Occipital lobe (tissue), 2 donors: ENCODE measurements around the gene CPLX3. TPM values are rescaled to one million over a fixed set of nuclear protein-coding genes. Genes with fewer than 3 reads are reported as not detected.

Source experiments
- DNase-seq: peaks from one replicate; lab custom pipeline; 2025; lab: John Stamatoyannopoulos, UW
- total RNA-seq: library from RNA; depleted of rRNA; stranded (reverse); fragments of >200 nt; gene quantifications from one replicate; pipeline ENCODE4 v1.2.3, GENCODE V29; 2014

Gene CPLX3
- total RNA-seq, 1 donor from 2014 or later = 1.6 TPM

- DNase-seq = no peak
Measured at GRCh38 chr15:74843891-74844299, 17.5 kb downstream of the CPLX3 start.

GRCh38 chr15:74844319-74845207 lies 18.1 kb downstream of the CPLX3 start:
- no peak for DNase-seq

- DNase-seq = no peak
Measured at GRCh38 chr15:74845208-74845568, 18.8 kb downstream of the CPLX3 start.

GRCh38 chr15:74845581-74845980 lies 19.2 kb downstream of the CPLX3 start:
- DNase-seq = no peak

GRCh38 chr15:74847432-74847831 lies 21.0 kb downstream of the CPLX3 start:
- no peak for DNase-seq

- no peak for DNase-seq
Measured at GRCh38 chr15:74850393-74850792, 24.0 kb downstream of the CPLX3 start.

- DNase-seq = no peak
Measured at GRCh38 chr15:74851960-74852359, 25.5 kb downstream of the CPLX3 start.

GRCh38 chr15:74854453-74855022 lies 28.1 kb downstream of the CPLX3 start:
- no peak for DNase-seq

GRCh38 chr15:74855857-74856256 lies 29.4 kb downstream of the CPLX3 start:
- no peak for DNase-seq

GRCh38 chr15:74856537-74856936 lies 30.1 kb downstream of the CPLX3 start:
- DNase-seq = no peak

GRCh38 chr15:74857082-74857655 lies 30.7 kb downstream of the CPLX3 start:
- DNase-seq = no peak

- DNase-seq = no peak
Measured at GRCh38 chr15:74857671-74858368, 31.4 kb downstream of the CPLX3 start.

GRCh38 chr15:74858369-74858740 lies 31.9 kb downstream of the CPLX3 start:
- no peak for DNase-seq

GRCh38 chr15:74863239-74864056 lies 37.0 kb downstream of the CPLX3 start:
- DNase-seq = no peak

- DNase-seq = no peak
Measured at GRCh38 chr15:74864296-74864695, 37.9 kb downstream of the CPLX3 start.

- DNase-seq = no peak
Measured at GRCh38 chr15:74865316-74865715, 38.9 kb downstream of the CPLX3 start.

- no peak for DNase-seq
Measured at GRCh38 chr15:74866090-74866489, 39.7 kb downstream of the CPLX3 start.

- no peak for DNase-seq
Measured at GRCh38 chr15:74867466-74868038, 41.1 kb downstream of the CPLX3 start.

- DNase-seq = no peak
Measured at GRCh38 chr15:74868059-74868458, 41.6 kb downstream of the CPLX3 start.

GRCh38 chr15:74869372-74869725 lies 42.9 kb downstream of the CPLX3 start:
- DNase-seq = no peak
